ENCODE data around the gene CALN1. TPM values are rescaled to one million over a fixed set of nuclear protein-coding genes. Genes with fewer than 3 reads are reported as not detected.
"Not testable (repeated sequence)": the region's sequence is repeated elsewhere in the genome, so short reads cannot be mapped to it uniquely, and the experiment has no call there.

CALN1 gene
- total and polyA plus RNA-seq, 2 of the 8 experiments (the other 6 are each of a cell fraction or from before 2014, with no cell fraction given) = 6.4 to 15.2 TPM

DNA sequence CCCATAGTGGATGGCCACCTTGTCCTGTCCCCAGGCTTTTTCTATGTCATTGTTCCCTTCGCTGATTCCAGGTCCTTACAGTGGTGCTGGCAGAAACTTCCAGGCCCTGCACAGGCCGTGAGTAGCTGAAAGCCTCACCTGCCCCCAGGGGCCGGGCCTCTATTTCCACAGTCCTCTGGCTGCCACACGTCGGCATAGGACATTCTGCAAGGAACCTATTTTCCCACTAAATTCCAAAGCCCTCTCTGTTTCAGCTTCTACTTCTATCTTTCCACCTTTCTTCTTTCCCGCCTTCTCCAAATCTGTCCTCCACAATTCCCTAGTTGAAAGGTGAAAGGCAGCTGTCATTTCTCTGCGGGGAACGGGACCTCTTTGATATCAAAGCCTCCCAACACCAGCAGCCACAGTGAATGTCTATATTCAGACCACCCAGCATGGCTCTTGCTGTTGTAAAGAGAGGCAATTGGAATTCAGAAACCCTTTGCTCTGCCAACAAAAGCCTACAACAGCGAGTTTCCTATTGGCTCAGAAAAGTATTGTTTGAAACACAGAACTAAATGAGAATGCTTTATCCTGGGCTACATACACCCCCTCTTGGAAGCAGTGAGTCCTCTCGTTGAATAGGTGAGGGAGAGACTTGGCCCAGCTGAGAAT, 672.5 kb downstream of the CALN1 start (continued):
- TF ChIP-seq RBBP5 (IDR thresholded peaks at IDR 0.05; ENCODE audit: borderline replicate concordance, low read depth, low read length) = no peak
- TF ChIP-seq KDM1A (IDR thresholded peaks at IDR 0.05; ENCODE audit: borderline replicate concordance, low read length) = no peak
- TF ChIP-seq EZH2 (IDR thresholded peaks at IDR 0.05; ENCODE audit: low read depth, low read length, severe bottlenecking) = no peak
- TF ChIP-seq CTBP2 (IDR thresholded peaks at IDR 0.05; ENCODE audit: borderline replicate concordance, insufficient read depth, insufficient read length, low read length) = no peak
- TF ChIP-seq SP2 (IDR thresholded peaks at IDR 0.05; ENCODE audit: low read length) = no peak
- TF ChIP-seq POLR2AphosphoS5 (IDR thresholded peaks at IDR 0.05; ENCODE audit: low read depth, low read length) = no peak

DNA sequence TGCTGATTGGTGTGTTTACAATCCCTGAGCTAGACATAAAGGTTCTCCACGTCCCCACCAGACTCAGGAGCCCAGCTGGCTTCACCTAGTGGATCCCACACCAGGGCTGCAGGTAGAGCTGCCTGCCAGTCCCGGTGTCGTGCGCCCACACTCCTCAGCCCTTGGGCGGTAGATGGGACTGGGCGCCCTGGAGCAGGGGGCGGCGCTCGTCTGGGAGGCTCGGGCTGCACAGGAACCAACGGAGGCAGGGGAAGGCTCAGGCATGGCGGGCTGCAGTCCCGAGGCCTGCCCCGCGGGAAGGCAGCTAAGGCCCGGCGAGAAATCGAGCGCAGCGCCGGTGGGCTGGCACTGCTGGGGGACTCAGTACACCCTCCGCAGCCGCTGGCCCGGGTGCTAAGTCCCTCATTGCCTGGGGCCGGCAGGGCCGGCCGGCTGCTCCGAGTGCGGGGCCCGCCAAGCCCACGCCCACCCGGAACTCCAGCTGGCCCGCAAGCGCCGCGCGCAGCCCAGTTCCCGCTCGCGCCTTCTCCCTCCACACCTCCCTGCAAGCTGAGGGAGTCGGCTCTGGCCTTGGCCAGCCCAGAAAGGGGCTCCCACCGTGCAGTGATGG, 674.1 kb downstream of the CALN1 start:
- H3K4ac ChIP-seq (replicated peaks; ENCODE audit: insufficient read length, low read depth, low read length); H2BK12ac ChIP-seq (ENCODE audit: low read depth, low read length); H2AK5ac ChIP-seq (ENCODE audit: low read depth, low read length); H2BK15ac ChIP-seq (ENCODE audit: low read length); H3K18ac ChIP-seq (ENCODE audit: extremely low read depth, low read length); H3K9me3 ChIP-seq (ENCODE audit: insufficient read depth in 2 of 2, low read depth in 1 of 2, low read length in 1 of 2); H3K4me2 ChIP-seq (ENCODE audit: insufficient read depth in 1 of 2, low read depth in 2 of 2, low read length in 2 of 2); H2BK120ac ChIP-seq (replicated peaks; ENCODE audit: low read depth, low read length); H3K9ac ChIP-seq (replicated peaks in 1 of 4; ENCODE audit: extremely low read depth in 1 of 4, low read depth in 3 of 4, low read length in 3 of 4); H3K36me3 ChIP-seq (ENCODE audit: control insufficient read depth in 2 of 4, insufficient read depth in 4 of 4, low read length in 3 of 4); H2AFZ ChIP-seq (ENCODE audit: low read length); H3K56ac ChIP-seq (replicated peaks; ENCODE audit: insufficient read length, low read depth, low read length); DNase-seq (ENCODE audit: low read depth in 1 of 2, low spot score in 2 of 2); H3K23me2 ChIP-seq (ENCODE audit: low read depth, low read length); H4K91ac ChIP-seq (replicated peaks; ENCODE audit: insufficient read length, low read length); H4K5ac ChIP-seq (ENCODE audit: insufficient read length, low read depth, low read length); H3K79me2 ChIP-seq (ENCODE audit: control insufficient read depth in 1 of 2, insufficient read depth in 2 of 2, low read length in 2 of 2); FAIRE-seq; H3K4me3 ChIP-seq (ENCODE audit: extremely low read depth in 1 of 4, insufficient read depth in 2 of 4, low read depth in 3 of 4, low read length in 4 of 4); H3K23ac ChIP-seq (ENCODE audit: insufficient read length); H2BK5ac ChIP-seq (ENCODE audit: low read depth, low read length); H3K27ac ChIP-seq (ENCODE audit: low read depth, low read length); H3K27me3 ChIP-seq (replicated peaks in 1 of 4; ENCODE audit: control insufficient read depth in 3 of 4, extremely low read depth in 1 of 4, insufficient read depth in 3 of 4, low read length in 3 of 4); H2BK20ac ChIP-seq (ENCODE audit: low read length); POLR2A ChIA-PET (ENCODE audit: partially characterized antibody); H3K14ac ChIP-seq (ENCODE audit: insufficient read length); H3K79me1 ChIP-seq (ENCODE audit: low read depth, low read length); H4K20me1 ChIP-seq (replicated peaks in 1 of 2; ENCODE audit: control insufficient read depth in 1 of 2, insufficient read depth in 2 of 2, low read length in 2 of 2); H4K8ac ChIP-seq (ENCODE audit: extremely low read depth, insufficient read depth, low read length): not testable (repeated sequence)
- peaks cover 4 to 13% (median 6%) of the 10 kb centered on the region in 4 experiments for H3K4me1 ChIP-seq (replicated peaks in 1 of 4; ENCODE audit: control insufficient read depth in 3 of 4, insufficient read depth in 4 of 4, low read length in 3 of 4)
- 87% methylated on average over 15 of the region's 42 CpGs; no CpG with 5 or more reads in 1 of the 2 experiments for WGBS, 2 experiments (ENCODE audit: extremely low coverage in 1 of 2, insufficient coverage in 1 of 2, insufficient read length in 1 of 2, insufficient replicate concordance in 2 of 2, low coverage in 1 of 2, low lambda C conversion rate in 2 of 2, missing lambda C conversion rate in 1 of 2)
- CTCF ChIA-PET (ENCODE audit: partially characterized antibody) = interaction anchor here (1.8 to 2.4 kb wide), 2 partner anchors 681 to 909 kb away, joined by 4 to 10 read pairs; no protein-coding TSS in a partner anchor

All from H1 (cell line).